Heart right ventricle (tissue), 16 donors: ENCODE results near the gene CSHL1. TPM values are rescaled to one million over a fixed set of nuclear protein-coding genes. Genes with fewer than 3 reads are reported as not detected.
A peak's percentile ranks its signal among the peaks of the same experiment; 100 is the strongest.

Experiments used
- ATAC-seq, 8 donors: fragments of 200-7000 bp; cut with Tn5 transposase; one replicate each; pipeline ENCODE4 v1.9.1; 2020; ENCODE audit warnings: mild to moderate bottlenecking in 8 of 8, moderate library complexity in 8 of 8, moderate number of reproducible peaks in 1 of 8
- DNase-seq, 2 donors: peaks; one replicate each; pipeline ENCODE4 v3.0.0-alpha.2; 2020
- H3K27ac ChIP-seq, 10 donors: fragments of 200-600 bp; sonication (generic) in 2 of 10; one replicate each; pipeline versions ENCODE4 v1.5.0 to v1.8.0; 2020 to 2022; ENCODE audit warnings: mild to moderate bottlenecking in 3 of 10
- H3K27me3 ChIP-seq, 7 donors: fragments of 200-600 bp; one replicate each; pipeline ENCODE4 v1.8.0; 2021 to 2022; ENCODE audit warnings: mild to moderate bottlenecking in 2 of 7
- H3K36me3 ChIP-seq, 9 donors: fragments of 200-600 bp; sonication (generic) in 1 of 9; one replicate each; pipeline versions ENCODE4 v1.5.0 to v1.8.0; 2020 to 2022; ENCODE audit warnings: mild to moderate bottlenecking in 2 of 9
- H3K4me1 ChIP-seq, 9 donors: fragments of 200-600 bp; sonication (generic) in 1 of 9; one replicate each; pipeline versions ENCODE4 v1.5.0 to v1.8.0; 2020 to 2022; ENCODE audit warnings: mild to moderate bottlenecking in 4 of 9
- H3K4me3 ChIP-seq, 10 donors: fragments of 200-600 bp; sonication (generic) in 2 of 10; one replicate each; pipeline versions ENCODE4 v1.5.0 to v1.8.0; 2020 to 2022; ENCODE audit warnings: mild to moderate bottlenecking in 7 of 10, moderate library complexity in 2 of 10
- H3K9me3 ChIP-seq, 11 donors: fragments of 200-600 bp in 10 of 11; sonication (generic) in 2 of 11; one replicate each; pipeline versions ENCODE4 v1.5.0 to v1.8.0; 2013 to 2022; ENCODE audit warnings: mild to moderate bottlenecking in 2 of 11, control low read depth in 1 of 11, moderate library complexity in 1 of 11
- CTCF ChIP-seq, 9 donors: fragments of 200-600 bp; sonication (generic) in 2 of 9; IDR thresholded peaks; one replicate each; pipeline versions ENCODE4 v1.5.0 to v1.8.0; 2021 to 2022; ENCODE audit warnings: antibody characterized with exemption in 9 of 9, mild to moderate bottlenecking in 5 of 9, moderate library complexity in 1 of 9
- WGBS, 2 donors: extraction: QIAGEN DNeasy Blood & Tissue Kit; methylation state at CpG; one replicate each; pipeline ENCODE4 v1.1.7; 2013; ENCODE audit warnings: inconsistent platforms in 1 of 2; 5-methylcytosine and 5-hydroxymethylcytosine counted together
- intact Hi-C, 10 donors: fragments of 100-400 bp; cut with DNase I; formaldehyde crosslinking; loops; one replicate each; pipeline versions ENCODE4 v1.11.1 to v1.14.2; 2022
- polyA plus RNA-seq, 2 donors: library from polyadenylated mRNA; stranded (reverse); fragments of 200-250 nt; gene quantifications; one replicate each; pipeline ENCODE4 v1.2.3, GENCODE V29; 2013
- total RNA-seq, 10 donors: library from RNA; stranded (reverse); fragmentation: NEBNext Ultra II Directional in 3 of 10; extraction: Animal tissue kit (Norgen Biotek cat#: 25700) in 3 of 10; gene quantifications; one replicate each; pipeline versions ENCODE4 v1.2.1 to v1.2.4, GENCODE V29; 2021 to 2023
- donor health status: Arrhythmogenic right ventricular cardiomyopathy.
- donor health status: ischemic (EF 13 %, LVEDD 7.1; RV severe dilation, severe dysfunction).
- donor health status: healthy with polysubstance abuse.
- donor health status: DM: no; HTN: yes; CAD: no.
- donor health status: DM: no; HTN: no; CAD: no.
- donor health status: ischemic (EF 25% LVEDD 6.9; RV normal size, moderate dysfunction).
- donor health status: ischemic (EF 25% LVEDD 5.7; RV mildly dilated, moderate dysfunction).
- donor health status: healthy.
- donor health status: DM: yes; HTN: yes; CAD: no.
- donor health status: Ischemic cardiomyopathy.
- donor health status: ischemic (EF 35%, LVEDD 5.7; RV mildly dilated, moderate dysfunction).
- donor health status: nonischemic (EF 11% LVEDD 7.7; RV severe dilation, severe dysfunction).
- donor health status: DM: yes; HTN: yes; CAD: no.
- donor health status: PGD.
- donor health status: ischemic (EF 29% LVEDD 5.4; RV normal size, mild dysfunction).
- donor health status: nonischemic (EF 23%, LVEDD 6.1; RV moderate dilation, normal function).

CSHL1 gene
- total and polyA plus RNA-seq, 12 donors, result not detected

DNA sequence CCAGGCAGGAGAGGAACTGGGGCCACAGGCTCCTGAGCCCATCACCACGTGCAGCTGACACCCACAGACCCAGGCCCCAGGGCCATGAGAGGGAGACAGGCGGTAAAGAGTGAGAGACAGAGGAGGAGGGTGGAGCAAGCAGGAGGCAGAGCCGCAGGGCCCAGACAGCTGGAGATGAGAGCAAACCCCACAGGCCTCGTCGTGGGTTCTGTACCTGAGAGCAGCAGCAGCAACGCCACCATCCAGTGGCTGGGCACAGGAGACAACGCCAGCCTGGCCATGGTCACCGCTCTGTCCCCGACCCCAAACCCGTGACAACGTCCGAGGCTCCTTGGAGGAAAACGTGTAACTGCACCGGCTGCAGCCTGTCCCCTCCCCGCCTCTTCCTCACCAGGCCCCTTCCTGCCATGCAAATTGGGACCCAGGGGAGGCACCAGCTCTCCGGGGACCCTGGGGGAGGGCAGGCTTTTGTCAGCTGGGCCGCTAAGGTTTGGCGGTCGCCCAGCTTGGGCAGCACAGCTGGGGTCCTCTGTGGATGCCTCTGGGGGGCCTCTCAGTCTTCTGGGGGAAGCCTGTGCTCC lies 21.0 kb upstream of the CSHL1 start, which contains the start of gene CD79B:
CD79B (minus strand) TSS at position 351 of the 581 bp plus-strand sequence; CDS start at position 281, 70 bp downstream.
- Histone ChIP-seq H3K4me3 (peak within 1 kb of the TSS in 9 of 10 donors; percentile 13 to 48 (median 39)), H3K9me3 (no peaks in the 10 kb centered on the region), H3K27ac (peak within 1 kb of the TSS; percentile 65 to 88 (median 76)), H3K27me3 (peaks cover 0 to 2% (median 0%) of the 10 kb centered on the region in 7 donors), H3K36me3 (peaks cover 0 to 12% (median 0%) of the 10 kb centered on the region in 9 donors), H3K4me1 (peaks cover 0 to 30% (median 24%) of the 10 kb centered on the region in 9 donors)
- DNase-seq (peak in 1 of 2 donors; percentile 21), ATAC-seq (peak in 7 of 8 donors; percentile 4 to 52 (median 27))
- 50 to 54% methylated on average over 19 of the region's 19 CpGs for WGBS, 2 donors
- TF ChIP-seq CTCF (IDR thresholded peaks at IDR 0.05), result no peak
- intact Hi-C loops, result loop anchor here in 4 of 10 donors (5.0 kb wide), 2 partner anchors 50 to 55 kb away; no protein-coding TSS in a partner anchor

DNA sequence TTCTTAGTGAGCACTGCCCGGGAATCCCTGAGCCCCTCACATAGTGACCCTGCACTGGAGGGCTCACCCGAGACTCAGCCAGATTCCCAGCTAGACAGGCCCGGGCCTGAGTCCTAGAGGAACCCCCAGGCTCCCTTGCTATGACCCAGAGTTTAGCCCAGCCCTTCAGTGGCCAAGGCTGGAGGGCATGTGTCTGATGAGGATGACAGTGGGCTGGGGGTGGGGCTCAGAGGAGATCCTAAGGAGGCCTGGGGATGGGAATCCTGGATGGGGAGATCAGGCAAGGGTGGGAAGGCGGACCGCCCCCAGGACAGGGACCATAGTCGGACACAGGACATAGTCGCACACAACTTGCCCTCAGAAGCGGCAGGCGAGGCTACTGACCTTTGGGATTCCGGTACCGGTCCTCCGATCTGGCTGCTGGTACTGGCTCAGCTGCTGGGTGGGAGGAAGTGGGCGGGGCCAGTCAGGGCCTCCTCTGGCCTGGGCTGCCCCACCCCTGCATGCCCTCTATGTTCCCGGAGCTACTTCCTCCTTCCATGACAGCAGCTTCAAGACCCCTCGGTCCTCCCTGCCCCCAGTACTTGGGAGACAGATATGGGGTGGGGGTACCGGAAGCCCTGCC lies 20.0 kb upstream of the CSHL1 start:
- DNase-seq (peak; percentile 77 to 84), ATAC-seq (peak; percentile 85 to 96 (median 89))
- Histone ChIP-seq H3K4me3 (peak overlapping the region in 9 of 10 donors; percentile 13 to 48 (median 39)), H3K27ac (peak overlapping the region; percentile 65 to 88 (median 76)), H3K27me3 (peaks cover 0 to 2% (median 0%) of the 10 kb centered on the region in 7 donors), H3K4me1 (peaks cover 0 to 30% (median 24%) of the 10 kb centered on the region in 9 donors), H3K36me3 (peaks cover 0 to 12% (median 0%) of the 10 kb centered on the region in 9 donors), H3K9me3 (no peaks in the 10 kb centered on the region)
- intact Hi-C loops, result loop anchor here in 4 of 10 donors (5.0 kb wide), 2 partner anchors 51 to 56 kb away; no protein-coding TSS in a partner anchor
- no peak for TF ChIP-seq CTCF (IDR thresholded peaks at IDR 0.05)
- WGBS, 2 donors, result 51 to 58% methylated on average over 16 of the region's 16 CpGs

DNA sequence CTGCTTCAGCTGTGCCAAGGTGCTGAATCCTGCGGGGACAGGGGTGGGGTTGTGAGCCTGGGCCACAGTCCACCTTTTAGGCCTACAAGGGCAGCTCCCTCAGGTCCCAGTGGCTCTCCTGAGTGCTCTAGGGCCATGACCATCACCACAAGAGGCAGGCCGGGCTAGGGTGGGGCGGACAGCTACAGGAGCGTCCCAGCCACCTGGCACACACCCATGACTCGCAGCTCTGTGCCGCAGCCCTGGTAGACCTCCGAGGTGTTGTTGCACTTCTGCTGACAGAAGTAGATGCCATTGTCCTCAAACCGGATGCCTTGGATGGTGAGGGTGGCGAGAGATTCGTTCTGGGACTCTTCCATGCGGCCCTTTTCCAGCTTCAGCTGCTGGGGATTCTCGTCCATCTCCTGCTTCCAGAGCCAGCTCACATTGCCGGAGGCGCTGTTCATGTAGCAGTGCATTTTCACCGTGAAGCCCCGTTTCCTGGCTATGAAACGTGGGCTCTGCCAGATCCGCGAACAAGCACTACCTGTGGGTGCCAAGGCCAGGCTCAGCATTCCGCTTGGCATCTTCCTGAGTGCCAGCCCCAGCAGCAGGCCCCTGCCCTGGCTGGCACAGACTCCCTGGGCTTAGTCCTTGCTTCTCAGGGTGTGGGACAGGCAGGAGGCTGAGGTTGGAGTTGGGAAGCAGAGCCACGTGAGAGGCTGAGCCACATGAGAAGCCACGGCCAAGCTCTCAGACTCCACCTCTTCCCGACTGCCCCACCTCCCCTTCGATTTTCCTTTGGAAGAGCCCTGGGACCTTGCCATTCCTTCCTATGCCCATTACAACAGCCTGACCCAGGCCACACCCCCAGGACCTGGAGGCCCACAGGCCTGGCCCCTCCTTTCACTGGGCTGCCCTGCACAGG lies 19.1 kb upstream of the CSHL1 start:
- DNase-seq (peak in 1 of 2 donors; percentile 29), ATAC-seq (peak in 7 of 8 donors; percentile 25 to 64 (median 54))
- intact Hi-C loops, result loop anchor here in 4 of 10 donors (5.0 kb wide), 2 partner anchors 52 to 57 kb away; no protein-coding TSS in a partner anchor
- TF ChIP-seq CTCF (IDR thresholded peaks at IDR 0.05), result no peak
- Histone ChIP-seq H3K27ac (peak overlapping the region in 8 of 10 donors; percentile 65 to 88 (median 78)), H3K36me3 (peaks cover 0 to 12% (median 0%) of the 10 kb centered on the region in 9 donors), H3K27me3 (peaks cover 0 to 2% (median 0%) of the 10 kb centered on the region in 7 donors), H3K4me3 (peak overlapping the region in 3 of 10 donors; percentile 43 to 48 (median 44)), H3K9me3 (no peaks in the 10 kb centered on the region), H3K4me1 (peaks cover 0 to 30% (median 24%) of the 10 kb centered on the region in 9 donors)
- WGBS, 2 donors, result 86 to 90% methylated on average over 24 of the region's 24 CpGs
